HepG2 (cell line): ENCODE measurements around the gene ATP5F1E. TPM values are rescaled to one million over a fixed set of nuclear protein-coding genes. Genes with fewer than 3 reads are reported as not detected.

Experiments
- ATAC-seq: fragments of 200-7000 bp; cut with Tn5 transposase; 3 replicates; pipeline ENCODE4 v1.9.1; 2020; ENCODE audit warnings: mild to moderate bottlenecking, moderate library complexity
- BruUV-seq: library from RNA; stranded (reverse); fragments of 400-500 nt; replicated peaks from 2 replicates; lab custom pipeline; 2021; lab: Mats Ljungman, UMichigan
- CTCF ChIA-PET: fragments of 300-600 bp; formaldehyde crosslinking; extraction: SDS; loops from one replicate; lab custom pipeline; 2021; ENCODE audit warnings: low total read pairs, inconsistent platforms, low intra/inter-chr PET ratio; lab: Yijun Ruan, JAX
- POLR2A ChIA-PET: fragments of 350-600 bp; sonication (Branson Sonifier 250); formaldehyde crosslinking; loops from one replicate; lab custom pipeline; 2020; ENCODE audit warnings: antibody characterized with exemption, inconsistent platforms; lab: Yijun Ruan, JAX
- DNase-seq: peaks from one replicate; pipeline ENCODE4 v3.0.0-alpha.2; 2015; ENCODE audit warnings: low spot score
- FAIRE-seq: peaks from 3 replicates; lab custom pipeline; 2011; peaks lifted over from hg19 to GRCh38; lab: Jason Lieb, UNC
- H2AFZ ChIP-seq: one replicate; pipeline ENCODE4 v1.6.1; 2011; ENCODE audit warnings: low read length, inconsistent platforms
- H3K27ac ChIP-seq: fragments of 300-600 bp; 3 replicates; pipeline ENCODE4 v1.8.0; 2011; ENCODE audit warnings: mixed run types, mild to moderate bottlenecking, mixed read lengths, low read length, inconsistent platforms; ENCODE audit not compliant: insufficient read depth; ENCODE audit errors: extremely low read length
- H3K27me3 ChIP-seq, 2 experiments: fragments of 200-600 bp in 1 of 2; 2 replicates in 1 of 2; 3 replicates in 1 of 2; pipeline versions ENCODE4 v1.6.0 to v1.8.0; 2011; ENCODE audit warnings: low read length in 2 of 2, mild to moderate bottlenecking in 2 of 2, moderate library complexity in 2 of 2, inconsistent platforms in 1 of 2; ENCODE audit not compliant: insufficient read depth in 2 of 2, control insufficient read depth in 1 of 2
- H3K36me3 ChIP-seq, 2 experiments: fragments of 200-600 bp in 1 of 2; replicated peaks in 1 of 2; 2 replicates in 1 of 2; 3 replicates in 1 of 2; pipeline versions ENCODE4 v1.5.1 to v1.8.0; 2011; ENCODE audit warnings: low read length in 2 of 2, inconsistent platforms in 1 of 2; ENCODE audit not compliant: insufficient read depth in 2 of 2, control insufficient read depth in 1 of 2
- H3K4me1 ChIP-seq: 2 replicates; pipeline ENCODE4 v1.5.1; 2012; ENCODE audit warnings: low read length, inconsistent platforms; ENCODE audit not compliant: insufficient read depth
- H3K4me2 ChIP-seq: 2 replicates; pipeline ENCODE4 v1.6.0; 2011; ENCODE audit warnings: low read depth, low read length, inconsistent platforms
- H3K4me3 ChIP-seq, 3 experiments: fragments of 200-600 bp in 1 of 3; sonication (generic), shearing (Covaris generic) in 1 of 3; replicated peaks in 1 of 3; 2 replicates each; pipeline ENCODE4 v1.5.1; 2011 to 2016; ENCODE audit warnings: low read length in 3 of 3, inconsistent platforms in 2 of 3, low read depth in 2 of 3, mild to moderate bottlenecking in 2 of 3, control low read depth in 1 of 3, mixed read lengths in 1 of 3; ENCODE audit not compliant: insufficient read depth in 1 of 3
- H3K79me2 ChIP-seq: one replicate; pipeline ENCODE4 v1.6.1; 2011; ENCODE audit warnings: low read length, inconsistent platforms; ENCODE audit not compliant: insufficient read depth
- H3K9ac ChIP-seq: 2 replicates; pipeline ENCODE4 v1.6.0; 2011; ENCODE audit warnings: mild to moderate bottlenecking, low read depth, low read length, inconsistent platforms; ENCODE audit not compliant: insufficient read depth
- H3K9me3 ChIP-seq: 2 replicates; pipeline ENCODE4 v1.5.1; 2012; ENCODE audit warnings: mild to moderate bottlenecking, low read length
- H4K20me1 ChIP-seq: 2 replicates; pipeline ENCODE4 v1.6.0; 2011; ENCODE audit warnings: inconsistent platforms, mild to moderate bottlenecking, low read length, moderate library complexity; ENCODE audit not compliant: insufficient read depth
- ARNT ChIP-seq: fragments of 450-650 bp; IDR thresholded peaks from 2 replicates; pipeline ENCODE4 v1.6.1; 2017
- CENPT ChIP-seq: sonication (generic); formaldehyde crosslinking; IDR thresholded peaks from 2 replicates; pipeline ENCODE4 v1.8.0; 2022; ENCODE audit warnings: low read depth, mild to moderate bottlenecking, moderate library complexity, missing genetic modification reagents
- PAF1 ChIP-seq: IDR thresholded peaks from 2 replicates; pipeline ENCODE4 v1.6.1; 2016; ENCODE audit warnings: missing genetic modification reagents, missing compliant biosample characterization
- RBAK ChIP-seq: sonication (generic); formaldehyde crosslinking; IDR thresholded peaks from 2 replicates; pipeline ENCODE4 v1.5.1; 2020; ENCODE audit warnings: mild to moderate bottlenecking, missing genetic modification reagents
- RBM39 ChIP-seq: fragments of 200-400 bp; formaldehyde crosslinking; IDR thresholded peaks from one replicate; pipeline ENCODE4 v1.6.1; 2018; ENCODE audit warnings: antibody characterized with exemption, mild to moderate bottlenecking, low read depth, low read length; ENCODE audit not compliant: poor library complexity, severe bottlenecking
- SOX6 ChIP-seq, 2 experiments: fragments of 450-650 bp in 1 of 2; sonication (generic) in 1 of 2; formaldehyde crosslinking in 1 of 2; IDR thresholded peaks; 2 replicates each; pipeline versions ENCODE4 v1.4.0 to v1.6.1; 2017 to 2020; ENCODE audit warnings: antibody characterized with exemption in 1 of 2, mild to moderate bottlenecking in 1 of 2, missing genetic modification reagents in 1 of 2
- THYN1 ChIP-seq: sonication (generic); formaldehyde crosslinking; IDR thresholded peaks from 2 replicates; pipeline ENCODE4 v1.8.1; 2023; ENCODE audit warnings: low read depth, mild to moderate bottlenecking, moderate library complexity, missing genetic modification reagents, borderline replicate concordance
- ZKSCAN5 ChIP-seq: sonication (generic); formaldehyde crosslinking; IDR thresholded peaks from 2 replicates; pipeline ENCODE4 v1.5.1; 2020; ENCODE audit warnings: mild to moderate bottlenecking, missing genetic modification reagents
- ZNF3 ChIP-seq: IDR thresholded peaks from 2 replicates; pipeline ENCODE4 v1.7.0; 2017; ENCODE audit warnings: inconsistent platforms
- ZNF343 ChIP-seq: sonication (generic); formaldehyde crosslinking; IDR thresholded peaks from 2 replicates; pipeline ENCODE4 v1.4.0; 2020; ENCODE audit warnings: mild to moderate bottlenecking, missing genetic modification reagents
- ZNF530 ChIP-seq: sonication (generic); formaldehyde crosslinking; IDR thresholded peaks from 2 replicates; pipeline ENCODE4 v1.5.0; 2020; ENCODE audit warnings: low read depth, mild to moderate bottlenecking, missing genetic modification reagents
- ZNF563 ChIP-seq: sonication (generic); formaldehyde crosslinking; IDR thresholded peaks from 2 replicates; pipeline ENCODE4 v1.8.0; 2022; ENCODE audit warnings: mild to moderate bottlenecking, moderate library complexity, missing genetic modification reagents
- ZNF616 ChIP-seq: sonication (generic); formaldehyde crosslinking; IDR thresholded peaks from 2 replicates; pipeline ENCODE4 v1.5.0; 2020; ENCODE audit warnings: low read depth, mild to moderate bottlenecking, missing genetic modification reagents
- ZNF772 ChIP-seq: sonication (generic); formaldehyde crosslinking; IDR thresholded peaks from 2 replicates; pipeline ENCODE4 v1.5.0; 2020; ENCODE audit warnings: mild to moderate bottlenecking, missing genetic modification reagents
- WGBS: methylation state at CpG from one replicate; pipeline ENCODE4 v1.1.6; 2017; ENCODE audit warnings: low lambda C conversion rate; 5-methylcytosine and 5-hydroxymethylcytosine counted together
- in situ Hi-C: cut with HindIII; loops from 2 replicates; pipeline ENCODE4 v1.10.0; 2017; ENCODE audit warnings: low pct_unique_long_range_greater_than_20kb; ENCODE audit not compliant: extremely low pct_ligation_motif_present
- intact Hi-C: fragments of 100-400 bp; cut with micrococcal nuclease; formaldehyde crosslinking; loops from one replicate; pipeline ENCODE4 v1.10.0; 2022; ENCODE audit not compliant: unreplicated experiment
- polyA plus RNA-seq, 8 experiments: library from polyadenylated mRNA; depleted of rRNA in 3 of 8; stranded (reverse) in 7 of 8; unstranded in 1 of 8; fragments of >200 nt; fragmentation: Illumina TruSeq in 4 of 8; extraction: Trizol in 4 of 8; gene quantifications; 2 replicates each; pipeline versions ENCODE4 v1.2.1 to v1.2.3, GENCODE V29; 2011 to 2016; ENCODE audit warnings: low read depth in 4 of 8, missing spikeins in 1 of 8, mixed read lengths in 1 of 8; ENCODE audit not compliant: insufficient read depth in 1 of 8
- total RNA-seq, 5 experiments: library from RNA; depleted of rRNA; stranded (reverse); fragments of >200 nt; fragmentation: Illumina TruSeq; extraction: Trizol; gene quantifications; 2 replicates each; pipeline ENCODE4 v1.2.3, GENCODE V29; 2016; ENCODE audit warnings: low read depth in 1 of 5
- TF ChIP-seq, protein P1 (sequence below), 2 experiments: sonication (generic) in 1 of 2; formaldehyde crosslinking in 1 of 2; IDR thresholded peaks; 2 replicates each; pipeline versions ENCODE4 v1.4.0 to v1.6.1; 2018 to 2020; ENCODE audit warnings: missing genetic modification reagents in 2 of 2, borderline replicate concordance in 1 of 2, low read depth in 1 of 2, mild to moderate bottlenecking in 1 of 2, missing biosample characterization in 1 of 2
- TF ChIP-seq, protein P2 (sequence below): sonication (generic); formaldehyde crosslinking; IDR thresholded peaks from 2 replicates; pipeline ENCODE4 v1.4.0; 2020; ENCODE audit warnings: mild to moderate bottlenecking, missing genetic modification reagents
- TF ChIP-seq, protein P3 (sequence below): IDR thresholded peaks from 2 replicates; pipeline ENCODE4 v1.6.1; 2018; ENCODE audit warnings: missing genetic modification reagents, mild to moderate bottlenecking, missing compliant biosample characterization
- TF ChIP-seq, protein P4 (sequence below): sonication (generic); formaldehyde crosslinking; conservative IDR thresholded peaks from 2 replicates; pipeline ENCODE4 v1.4.0; 2020; ENCODE audit warnings: missing genetic modification reagents

Gene ATP5F1E
- total and polyA plus RNA-seq, 2 of the 13 experiments (the other 11 are each of a cell fraction or from before 2014, with no cell fraction given) = 121 to 134 TPM

DNA sequence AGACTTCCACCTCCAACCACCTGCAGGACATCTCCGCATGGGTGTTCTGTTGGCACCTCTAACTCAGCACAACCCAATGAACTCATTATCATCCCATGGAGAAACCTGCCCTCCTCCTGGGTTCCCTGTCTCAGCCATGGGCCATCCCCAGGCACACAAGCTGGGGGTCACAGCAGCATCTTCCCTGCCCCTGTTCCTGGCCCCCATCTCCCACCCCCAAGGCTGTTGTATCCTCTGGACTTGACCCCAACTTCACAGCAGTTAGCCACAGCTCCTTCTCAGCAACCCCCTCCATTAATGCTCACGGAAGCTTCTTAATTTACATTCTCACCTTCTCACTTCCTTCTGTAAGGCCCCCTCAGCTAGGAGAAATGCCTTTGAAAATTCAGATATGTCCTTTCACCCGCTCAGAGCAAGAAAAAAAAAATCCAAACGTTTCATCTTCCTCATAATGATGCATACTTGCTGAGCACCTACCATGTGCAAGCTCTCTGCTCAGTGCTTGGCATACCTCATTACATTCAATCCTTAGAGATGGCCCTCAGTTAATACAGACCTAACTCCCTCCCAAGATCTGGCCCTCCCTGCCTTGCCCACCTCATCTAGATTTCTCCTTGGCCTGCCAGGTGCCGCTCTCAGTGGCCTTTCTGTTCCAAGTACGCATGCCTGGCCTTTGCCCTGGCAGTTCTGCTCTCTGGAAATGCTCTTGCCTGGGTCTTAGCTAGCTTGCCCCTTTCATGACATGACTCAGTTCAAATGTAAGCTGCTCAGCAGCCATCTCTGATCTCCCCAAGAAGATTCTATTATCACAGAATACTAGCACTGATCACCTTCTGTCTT lies 53.6 kb downstream of the ATP5F1E start:
- intact Hi-C loops = no loop called here
- no peak for DNase-seq
- TF ChIP-seq, protein P1, sequence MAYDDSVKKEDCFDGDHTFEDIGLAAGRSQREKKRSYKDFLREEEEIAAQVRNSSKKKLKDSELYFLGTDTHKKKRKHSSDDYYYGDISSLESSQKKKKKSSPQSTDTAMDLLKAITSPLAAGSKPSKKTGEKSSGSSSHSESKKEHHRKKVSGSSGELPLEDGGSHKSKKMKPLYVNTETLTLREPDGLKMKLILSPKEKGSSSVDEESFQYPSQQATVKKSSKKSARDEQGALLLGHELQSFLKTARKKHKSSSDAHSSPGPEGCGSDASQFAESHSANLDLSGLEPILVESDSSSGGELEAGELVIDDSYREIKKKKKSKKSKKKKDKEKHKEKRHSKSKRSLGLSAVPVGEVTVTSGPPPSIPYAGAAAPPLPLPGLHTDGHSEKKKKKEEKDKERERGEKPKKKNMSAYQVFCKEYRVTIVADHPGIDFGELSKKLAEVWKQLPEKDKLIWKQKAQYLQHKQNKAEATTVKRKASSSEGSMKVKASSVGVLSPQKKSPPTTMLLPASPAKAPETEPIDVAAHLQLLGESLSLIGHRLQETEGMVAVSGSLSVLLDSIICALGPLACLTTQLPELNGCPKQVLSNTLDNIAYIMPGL (CRISPR knock-in tag; IDR thresholded peaks at IDR 0.05; ENCODE audit: borderline replicate concordance in 1 of 2, low read depth in 1 of 2) = no peak
- TF ChIP-seq PAF1 (CRISPR knock-in tag) (no peak), ZNF343 (CRISPR knock-in tag) (no peak), THYN1 (no peak), ZNF563 (no peak), ZNF530 (CRISPR knock-in tag) (no peak), RBM39 (no peak), ZKSCAN5 (no peak), ZNF772 (CRISPR knock-in tag) (no peak), CENPT (CRISPR knock-in tag) (no peak), ZNF616 (CRISPR knock-in tag) (no peak), SOX6 (IDR thresholded peaks at IDR 0.05) (no peak), SOX6 (CRISPR knock-in tag; IDR thresholded peaks at IDR 0.05) (no peak), ARNT (no peak), RBAK (CRISPR knock-in tag) (no peak), ZNF3 (CRISPR knock-in tag) (no peak)
- TF ChIP-seq, protein P2, sequence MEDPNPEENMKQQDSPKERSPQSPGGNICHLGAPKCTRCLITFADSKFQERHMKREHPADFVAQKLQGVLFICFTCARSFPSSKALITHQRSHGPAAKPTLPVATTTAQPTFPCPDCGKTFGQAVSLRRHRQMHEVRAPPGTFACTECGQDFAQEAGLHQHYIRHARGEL = no peak
- TF ChIP-seq, protein P3, sequence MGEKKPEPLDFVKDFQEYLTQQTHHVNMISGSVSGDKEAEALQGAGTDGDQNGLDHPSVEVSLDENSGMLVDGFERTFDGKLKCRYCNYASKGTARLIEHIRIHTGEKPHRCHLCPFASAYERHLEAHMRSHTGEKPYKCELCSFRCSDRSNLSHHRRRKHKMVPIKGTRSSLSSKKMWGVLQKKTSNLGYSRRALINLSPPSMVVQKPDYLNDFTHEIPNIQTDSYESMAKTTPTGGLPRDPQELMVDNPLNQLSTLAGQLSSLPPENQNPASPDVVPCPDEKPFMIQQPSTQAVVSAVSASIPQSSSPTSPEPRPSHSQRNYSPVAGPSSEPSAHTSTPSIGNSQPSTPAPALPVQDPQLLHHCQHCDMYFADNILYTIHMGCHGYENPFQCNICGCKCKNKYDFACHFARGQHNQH (CRISPR knock-in tag) = no peak
- TF ChIP-seq, protein P4, sequence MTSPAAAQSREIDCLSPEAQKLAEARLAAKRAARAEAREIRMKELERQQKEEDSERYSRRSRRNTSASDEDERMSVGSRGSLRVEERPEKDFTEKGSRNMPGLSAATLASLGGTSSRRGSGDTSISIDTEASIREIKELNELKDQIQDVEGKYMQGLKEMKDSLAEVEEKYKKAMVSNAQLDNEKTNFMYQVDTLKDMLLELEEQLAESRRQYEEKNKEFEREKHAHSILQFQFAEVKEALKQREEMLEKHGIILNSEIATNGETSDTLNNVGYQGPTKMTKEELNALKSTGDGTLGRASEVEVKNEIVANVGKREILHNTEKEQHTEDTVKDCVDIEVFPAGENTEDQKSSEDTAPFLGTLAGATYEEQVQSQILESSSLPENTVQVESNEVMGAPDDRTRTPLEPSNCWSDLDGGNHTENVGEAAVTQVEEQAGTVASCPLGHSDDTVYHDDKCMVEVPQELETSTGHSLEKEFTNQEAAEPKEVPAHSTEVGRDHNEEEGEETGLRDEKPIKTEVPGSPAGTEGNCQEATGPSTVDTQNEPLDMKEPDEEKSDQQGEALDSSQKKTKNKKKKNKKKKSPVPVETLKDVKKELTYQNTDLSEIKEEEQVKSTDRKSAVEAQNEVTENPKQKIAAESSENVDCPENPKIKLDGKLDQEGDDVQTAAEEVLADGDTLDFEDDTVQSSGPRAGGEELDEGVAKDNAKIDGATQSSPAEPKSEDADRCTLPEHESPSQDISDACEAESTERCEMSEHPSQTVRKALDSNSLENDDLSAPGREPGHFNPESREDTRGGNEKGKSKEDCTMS (CRISPR knock-in tag) = no peak
- no peak for FAIRE-seq
- BruUV-seq = no TSS peak
- in situ Hi-C loops = no loop called here
- WGBS = 52% methylated on average over 6 of the region's 6 CpGs
- peaks cover 15% of the 10 kb centered on the region for H3K9me3 ChIP-seq
- H2AFZ ChIP-seq = no peak overlapping the region
- no peak overlapping the region for H3K27ac ChIP-seq
- no peak overlapping the region for H3K9ac ChIP-seq
- peaks cover 21% of the 10 kb centered on the region for H3K79me2 ChIP-seq
- ATAC-seq = no peak
- no peaks in the 10 kb centered on the region; a peak in 1 of 5 replicates for H3K27me3 ChIP-seq
- peaks cover 34% of the 10 kb centered on the region for H3K4me1 ChIP-seq
- no peak overlapping the region for H3K4me3 ChIP-seq
- H3K4me2 ChIP-seq = no peak overlapping the region
- H4K20me1 ChIP-seq = no peaks in the 10 kb centered on the region
- no peaks in the 10 kb centered on the region for H3K36me3 ChIP-seq
- POLR2A ChIA-PET = interaction anchor here (6.7 kb wide), 1 partner anchor 54 kb away, joined by 68 read pairs; the partner anchor contains the start of gene ATP5F1E
- CTCF ChIA-PET = no interaction called here
